Fibroblast of mammary gland (primary cell): Measurements from ENCODE around the gene RAB10.

ENCODE experiments used
- DNase-seq: peaks from one replicate; pipeline ENCODE4 v3.0.0-alpha.2; 2010; ENCODE audit warnings: low read depth
- H3K4me3 ChIP-seq: 2 replicates; pipeline ENCODE4 v1.5.1; 2011; ENCODE audit warnings: low read depth, mild to moderate bottlenecking, low read length, moderate library complexity; ENCODE audit not compliant: control insufficient read depth
- CTCF ChIP-seq: conservative IDR thresholded peaks from 2 replicates; pipeline ENCODE4 v1.5.1; 2011; ENCODE audit warnings: low read depth, low read length, inconsistent platforms; ENCODE audit not compliant: control insufficient read depth, insufficient read depth

RAB10 gene

DNA sequence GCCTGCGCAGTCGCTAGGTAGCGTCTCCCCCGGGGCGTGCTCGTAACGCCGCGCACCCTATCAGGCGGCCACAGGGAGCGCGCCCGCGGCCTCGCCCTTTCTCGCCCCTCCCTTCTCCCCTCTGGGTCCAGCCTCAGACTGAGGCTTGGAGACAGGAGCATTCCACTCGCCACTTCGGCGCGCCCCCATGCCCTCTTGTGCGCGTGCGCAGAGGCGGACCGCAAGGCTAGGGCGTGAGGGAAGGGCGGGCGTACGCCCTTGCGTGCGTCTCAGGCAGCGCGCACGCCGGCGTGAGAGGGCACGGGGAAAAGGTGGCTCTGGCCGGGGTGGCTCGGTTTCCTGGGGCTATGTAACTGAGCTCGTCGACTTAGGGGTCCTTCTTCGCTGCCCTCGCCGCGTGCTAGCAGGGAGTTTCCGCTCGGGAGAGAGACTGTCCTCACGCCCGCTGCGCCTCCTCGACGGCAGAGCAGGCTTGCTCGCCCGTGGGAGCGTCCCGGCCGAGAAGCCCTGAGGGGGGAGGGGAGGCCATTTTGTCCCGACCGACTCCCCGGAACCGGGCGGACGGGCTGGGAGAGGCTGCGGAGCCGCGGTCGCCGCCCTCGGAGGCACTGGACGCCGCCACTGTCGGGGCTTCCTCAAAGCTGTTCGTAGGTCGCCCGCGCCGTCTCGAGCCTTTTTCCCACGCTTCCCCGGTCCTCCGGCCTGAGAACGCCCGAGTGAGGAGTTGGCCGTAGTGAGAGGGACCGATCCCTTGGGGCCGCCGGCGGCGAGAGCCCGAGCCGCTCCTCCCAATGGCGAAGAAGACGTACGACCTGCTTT is at the start of gene RAB10:
RAB10 (plus strand) TSS at position 267 of the 819 bp plus-strand sequence; CDS start at position 792, 525 bp downstream.
- DNase-seq, result peak; percentile 98
- TF ChIP-seq CTCF, result no peak
- H3K4me3 ChIP-seq, result peak within 1 kb of the TSS; percentile 100

DNA sequence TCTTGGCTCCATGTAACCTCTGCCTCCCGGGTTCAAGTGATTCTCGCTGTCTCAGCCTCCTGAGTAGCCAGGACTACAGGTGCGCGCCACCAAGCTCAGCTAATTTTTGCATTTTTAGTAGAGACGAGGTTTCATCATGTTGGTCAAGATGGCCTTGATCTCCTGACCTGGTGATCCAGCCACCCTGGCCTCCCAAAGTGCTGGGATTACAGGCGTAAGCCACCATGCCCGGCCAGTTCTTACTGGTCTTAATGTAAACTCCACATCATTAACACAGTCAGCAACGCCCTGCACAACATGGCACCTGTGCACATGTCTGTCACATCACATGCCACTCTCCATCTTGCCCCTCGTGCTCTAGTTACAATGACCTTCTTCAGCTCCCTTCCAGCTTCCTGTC is 45.8 kb upstream of the RAB10 start:
- no peak for TF ChIP-seq CTCF
- DNase-seq, result no peak
- H3K4me3 ChIP-seq, result no peak overlapping the region

DNA sequence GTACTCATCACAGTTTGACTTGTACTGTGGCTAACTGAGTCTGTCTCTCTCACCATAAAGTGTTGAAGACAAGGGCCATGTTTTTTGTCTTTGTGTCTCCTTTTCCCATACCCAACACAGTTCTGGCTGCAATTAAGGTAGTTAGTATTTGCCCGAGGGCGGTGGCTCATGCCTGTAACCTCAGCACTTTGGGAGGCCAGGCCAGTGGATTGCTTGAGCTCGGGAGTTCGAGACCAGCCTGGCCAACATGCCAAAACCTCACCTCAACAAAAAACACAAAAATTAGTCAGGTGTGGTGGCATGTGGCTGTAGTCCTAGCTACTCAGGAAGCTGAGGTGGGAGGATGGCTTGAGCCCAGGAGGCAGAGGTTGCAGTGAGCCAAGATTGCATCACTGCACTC is 44.7 kb upstream of the RAB10 start:
- H3K4me3 ChIP-seq, result no peak overlapping the region
- TF ChIP-seq CTCF, result no peak
- DNase-seq, result no peak

- no peak for TF ChIP-seq CTCF
- no peak for DNase-seq
- no peak overlapping the region for H3K4me3 ChIP-seq
Observed at GRCh38 chr2:25991965-25992364, 41.9 kb upstream of the RAB10 start.

DNA sequence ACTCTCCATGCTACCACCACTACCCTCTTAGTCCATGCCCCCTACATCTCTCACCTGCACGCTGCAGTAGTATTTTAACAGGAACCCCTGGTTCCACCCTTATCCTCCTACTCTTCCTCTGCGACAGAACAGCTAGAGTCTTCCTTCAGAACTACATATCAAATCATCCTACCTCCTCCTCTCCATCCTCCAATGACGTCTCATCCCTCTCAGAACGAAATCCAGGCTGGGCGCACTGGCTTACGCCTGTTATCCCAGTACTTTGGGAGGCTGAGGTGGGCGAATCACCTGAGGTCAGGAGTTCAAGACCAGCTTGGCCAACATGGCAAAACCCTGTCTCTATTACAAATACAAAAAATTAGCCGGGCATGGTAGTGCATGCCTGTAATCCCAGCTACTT is 41.3 kb upstream of the RAB10 start:
- no peak for TF ChIP-seq CTCF
- no peak for DNase-seq
- no peak overlapping the region for H3K4me3 ChIP-seq

GRCh38 chr2:25993049-25993448 is 40.8 kb upstream of the RAB10 start:
- no peak overlapping the region for H3K4me3 ChIP-seq
- no peak for TF ChIP-seq CTCF
- DNase-seq, result no peak

DNA sequence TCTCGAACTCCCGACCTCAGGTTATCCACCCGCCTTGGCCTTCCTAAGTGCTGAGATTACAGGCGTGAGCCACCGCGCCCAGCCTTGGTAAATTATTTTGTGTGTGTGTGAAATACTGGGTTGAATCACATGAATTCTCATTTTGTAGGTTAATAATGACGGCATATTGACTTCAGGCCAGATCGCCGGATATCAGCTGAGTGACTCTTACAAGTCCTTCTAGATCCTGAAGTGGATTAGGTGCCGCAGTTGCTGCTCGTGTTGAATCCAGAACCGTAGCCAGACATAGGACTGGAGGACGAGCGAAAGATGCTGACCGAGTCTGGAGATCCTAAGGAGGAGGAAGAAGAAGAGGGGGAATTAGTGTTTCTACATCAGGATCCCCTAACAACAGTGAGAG is 39.4 kb upstream of the RAB10 start:
- TF ChIP-seq CTCF, result no peak
- no peak overlapping the region for H3K4me3 ChIP-seq
- no peak for DNase-seq
